Mesendoderm (in vitro differentiated cells): ENCODE data around the gene LIN37.

Experiments
- DNase-seq: peaks from one replicate; pipeline ENCODE4 v3.0.0; 2013
- H2AK5ac ChIP-seq: 2 replicates; pipeline ENCODE4 v1.6.1; 2013; ENCODE audit warnings: low read length, inconsistent platforms
- H2BK120ac ChIP-seq: 2 replicates; pipeline ENCODE4 v1.6.1; 2013; ENCODE audit warnings: low read depth, mild to moderate bottlenecking, low read length, moderate library complexity, mixed read lengths
- H2BK15ac ChIP-seq: replicated peaks from 2 replicates; pipeline ENCODE4 v1.6.1; 2013; ENCODE audit warnings: low read depth, mild to moderate bottlenecking, moderate library complexity
- H2BK5ac ChIP-seq: 2 replicates; pipeline ENCODE4 v1.6.1; 2013; ENCODE audit warnings: low read length, inconsistent platforms
- H3K18ac ChIP-seq: 2 replicates; pipeline ENCODE4 v1.6.1; 2013; ENCODE audit warnings: mild to moderate bottlenecking, low read length, mixed read lengths
- H3K23ac ChIP-seq: one replicate; pipeline ENCODE4 v1.6.1; 2013; ENCODE audit warnings: low read length
- H3K27ac ChIP-seq: 2 replicates; pipeline ENCODE4 v1.5.1; 2013; ENCODE audit warnings: low read depth, mild to moderate bottlenecking, inconsistent platforms, low read length, moderate library complexity
- H3K27me3 ChIP-seq: 2 replicates; pipeline ENCODE4 v1.6.1; 2013; ENCODE audit warnings: low read length, control low read depth, mild to moderate bottlenecking, inconsistent platforms; ENCODE audit not compliant: insufficient read depth, poor library complexity
- H3K36me3 ChIP-seq: 2 replicates; pipeline ENCODE4 v1.6.1; 2013; ENCODE audit warnings: low read length, inconsistent platforms; ENCODE audit not compliant: control insufficient read depth, insufficient read depth
- H3K4ac ChIP-seq: one replicate; pipeline ENCODE4 v1.6.1; 2013; ENCODE audit warnings: low read depth, mild to moderate bottlenecking, low read length, moderate library complexity
- H3K4me1 ChIP-seq: 2 replicates; pipeline ENCODE4 v1.6.1; 2013; ENCODE audit warnings: low read depth, low read length, inconsistent platforms; ENCODE audit not compliant: control insufficient read depth
- H3K4me2 ChIP-seq: 2 replicates; pipeline ENCODE4 v1.6.1; 2013; ENCODE audit warnings: low read length
- H3K4me3 ChIP-seq: 2 replicates; pipeline ENCODE4 v1.5.1; 2013; ENCODE audit warnings: mild to moderate bottlenecking, low read length
- H3K56ac ChIP-seq: one replicate; pipeline ENCODE4 v1.6.1; 2013; ENCODE audit warnings: low read length
- H3K79me1 ChIP-seq: 2 replicates; pipeline ENCODE4 v1.6.1; 2013; ENCODE audit warnings: low read length, inconsistent platforms
- H3K79me2 ChIP-seq: 2 replicates; pipeline ENCODE4 v1.6.1; 2013; ENCODE audit warnings: mild to moderate bottlenecking, low read length; ENCODE audit not compliant: control insufficient read depth, insufficient read depth
- H3K9ac ChIP-seq: 2 replicates; pipeline ENCODE4 v1.6.1; 2013; ENCODE audit warnings: low read length, inconsistent platforms
- H4K5ac ChIP-seq: one replicate; pipeline ENCODE4 v1.6.1; 2013; ENCODE audit warnings: low read length
- H4K8ac ChIP-seq: one replicate; pipeline ENCODE4 v1.6.1; 2013; ENCODE audit warnings: low read depth, mild to moderate bottlenecking, control low read depth, low read length, moderate library complexity
- WGBS: extraction: QIAGEN DNeasy Blood & Tissue Kit; methylation state at CpG from one replicate; pipeline ENCODE4 v1.1.7; 2013; ENCODE audit warnings: low lambda C conversion rate, missing lambda C conversion rate; ENCODE audit not compliant: insufficient coverage; ENCODE audit errors: extremely low coverage; 5-methylcytosine and 5-hydroxymethylcytosine counted together

Gene LIN37

DNA sequence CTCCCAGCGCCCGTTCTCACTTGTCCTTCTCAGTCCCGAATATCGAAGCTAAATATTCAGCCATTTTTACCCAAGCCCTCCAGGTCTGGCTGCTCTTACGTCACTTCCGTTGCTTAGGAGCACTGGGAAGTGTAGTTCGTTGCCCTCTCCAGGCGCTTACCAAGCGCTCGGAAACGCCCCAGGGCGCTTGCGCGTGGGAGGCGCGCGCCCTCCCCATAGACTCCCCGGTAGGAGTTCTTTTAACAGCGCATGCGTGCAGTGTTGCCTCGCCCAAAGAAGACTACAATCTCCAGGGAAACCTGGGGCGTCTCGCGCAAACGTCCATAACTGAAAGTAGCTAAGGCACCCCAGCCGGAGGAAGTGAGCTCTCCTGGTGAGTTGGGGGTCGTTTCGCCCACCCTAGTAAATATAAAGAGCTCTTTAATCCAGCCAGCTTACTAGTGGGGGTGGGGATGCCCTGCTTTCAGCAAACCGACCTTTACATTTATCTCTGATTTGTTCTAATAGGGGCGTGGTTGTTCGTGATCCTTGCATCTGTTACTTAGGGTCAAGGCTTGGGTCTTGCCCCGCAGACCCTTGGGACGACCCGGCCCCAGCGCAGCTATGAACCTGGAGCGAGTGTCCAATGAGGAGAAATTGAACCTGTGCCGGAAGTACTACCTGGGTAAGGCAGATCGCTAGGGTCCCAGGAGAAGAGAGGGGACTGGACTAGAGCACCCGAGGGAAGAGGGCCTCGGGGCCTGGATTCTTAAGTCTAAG, 2.9 kb upstream of the LIN37 start, which contains the start of the genes PSENEN and U2AF1L4:
Gene PSENEN, plus strand, starts transcription at position 324 of the 759 bp plus-strand sequence. Its CDS starts 280 bp downstream, at position 604.
Gene U2AF1L4, minus strand, starts transcription at position 91 of the 759 bp plus-strand sequence. Its CDS starts 27 bp downstream, at position 64.
- Histone ChIP-seq H3K79me1 (no peaks in the 10 kb centered on the region), H3K27me3 (no peaks in the 10 kb centered on the region), H3K36me3 (no peaks in the 10 kb centered on the region), H2BK120ac (peak within 1 kb of the TSS; percentile 75), H2AK5ac (no peak within 1 kb of the TSS), H3K27ac (peak within 1 kb of the TSS; percentile 78), H3K9ac (peak within 1 kb of the TSS; percentile 90), H2BK5ac (peak within 1 kb of the TSS; percentile 56), H4K8ac (no peak within 1 kb of the TSS), H4K5ac (no peak within 1 kb of the TSS), H2BK15ac (no peak within 1 kb of the TSS), H3K4me2 (peak within 1 kb of the TSS; percentile 93), H3K79me2 (no peaks in the 10 kb centered on the region), H3K56ac (peak within 1 kb of the TSS; percentile 87), H3K18ac (peak within 1 kb of the TSS; percentile 100), H3K4me1 (no peaks in the 10 kb centered on the region), H3K4ac (peak within 1 kb of the TSS; percentile 85), H3K23ac (no peak within 1 kb of the TSS), H3K4me3 (peak within 1 kb of the TSS; percentile 78)
- WGBS: no CpG with 5 or more reads among the region's 40 CpGs
- peak; percentile 99 for DNase-seq

DNA sequence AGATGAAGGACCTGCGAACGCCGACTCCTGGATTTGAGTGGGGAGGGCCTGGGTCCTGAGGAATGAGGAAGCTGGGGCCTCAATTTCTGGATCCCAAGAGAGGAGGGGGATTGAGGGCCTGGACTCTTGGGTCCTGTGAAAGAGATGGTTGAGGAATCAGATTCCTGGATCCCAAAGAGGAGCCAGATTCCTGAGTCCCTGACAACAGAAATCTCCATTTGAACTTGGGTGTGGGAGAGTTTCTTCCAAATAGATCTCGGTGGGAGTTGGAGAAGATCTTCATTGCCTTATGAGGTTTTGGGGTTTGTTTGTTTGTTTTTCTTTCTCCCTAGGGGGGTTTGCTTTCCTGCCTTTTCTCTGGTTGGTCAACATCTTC, 2.3 kb upstream of the LIN37 start:
- Histone ChIP-seq H3K27ac (no peak overlapping the region), H3K4me2 (peak overlapping the region; percentile 93), H3K9ac (peak overlapping the region; percentile 90), H2BK5ac (no peak overlapping the region), H3K36me3 (no peaks in the 10 kb centered on the region), H3K79me2 (no peaks in the 10 kb centered on the region), H3K4me1 (no peaks in the 10 kb centered on the region), H3K79me1 (no peaks in the 10 kb centered on the region), H2BK15ac (no peak overlapping the region), H3K27me3 (no peaks in the 10 kb centered on the region), H3K4ac (peak overlapping the region; percentile 26), H3K23ac (no peak overlapping the region), H3K4me3 (peak overlapping the region; percentile 58), H3K56ac (peak overlapping the region; percentile 75), H3K18ac (peak overlapping the region; percentile 39), H2BK120ac (no peak overlapping the region), H4K5ac (no peak overlapping the region), H2AK5ac (no peak overlapping the region), H4K8ac (no peak overlapping the region)
- no CpG with 5 or more reads among the region's 4 CpGs for WGBS
- no peak for DNase-seq

DNA sequence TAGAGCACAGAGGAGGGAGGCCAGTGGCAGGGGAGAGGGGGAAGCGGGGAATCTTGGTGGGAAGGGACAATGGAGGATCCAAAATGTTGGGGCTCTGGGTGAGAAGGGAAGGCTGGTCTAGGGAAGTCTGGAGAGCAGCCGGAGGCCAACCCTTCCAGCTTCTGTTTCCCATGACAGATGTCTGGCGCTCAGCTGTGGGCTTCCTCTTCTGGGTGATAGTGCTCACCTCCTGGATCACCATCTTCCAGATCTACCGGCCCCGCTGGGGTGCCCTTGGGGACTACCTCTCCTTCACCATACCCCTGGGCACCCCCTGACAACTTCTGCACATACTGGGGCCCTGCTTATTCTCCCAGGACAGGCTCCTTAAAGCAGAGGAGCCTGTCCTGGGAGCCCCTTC, 1.8 kb upstream of the LIN37 start:
- no peak overlapping the region for H3K4me3 ChIP-seq
- no peak for DNase-seq
- no peak overlapping the region for H4K8ac ChIP-seq
- no peak overlapping the region for H2BK15ac ChIP-seq
- H3K18ac ChIP-seq: no peak overlapping the region
- H2BK5ac ChIP-seq: no peak overlapping the region
- H3K56ac ChIP-seq: peak overlapping the region; percentile 75
- H3K36me3 ChIP-seq: no peaks in the 10 kb centered on the region
- H3K4me2 ChIP-seq: peak overlapping the region; percentile 93
- H3K4ac ChIP-seq: no peak overlapping the region
- H3K23ac ChIP-seq: no peak overlapping the region
- peak overlapping the region; percentile 90 for H3K9ac ChIP-seq
- no peaks in the 10 kb centered on the region for H3K4me1 ChIP-seq
- no peaks in the 10 kb centered on the region for H3K79me1 ChIP-seq
- H2AK5ac ChIP-seq: no peak overlapping the region
- no peak overlapping the region for H4K5ac ChIP-seq
- H3K27ac ChIP-seq: no peak overlapping the region
- H2BK120ac ChIP-seq: no peak overlapping the region
- H3K79me2 ChIP-seq: no peaks in the 10 kb centered on the region
- H3K27me3 ChIP-seq: no peaks in the 10 kb centered on the region
- WGBS: no CpG with 5 or more reads among the region's 5 CpGs

DNA sequence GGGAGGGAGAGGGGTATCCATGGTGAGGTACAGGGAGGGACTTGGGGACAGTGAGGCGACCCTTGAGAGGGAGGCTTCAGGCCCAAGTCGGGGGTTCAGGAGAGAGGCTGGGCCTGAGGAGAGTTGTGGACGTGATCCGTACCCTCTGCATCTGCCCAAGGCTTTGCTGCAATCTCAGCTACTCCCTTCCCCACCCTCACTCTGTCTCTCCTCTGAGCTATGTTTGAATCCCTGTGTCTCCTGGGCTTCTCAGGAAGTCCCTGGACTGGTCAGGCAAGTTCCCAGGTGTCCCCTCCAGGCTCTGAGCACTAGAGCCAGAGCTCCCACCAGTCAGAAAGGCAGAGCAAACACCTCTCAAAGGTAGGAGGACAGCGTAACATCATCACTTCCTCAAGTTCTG, 1.8 kb downstream of the LIN37 start:
- Histone ChIP-seq H3K4me2 (no peak overlapping the region), H4K8ac (no peak overlapping the region), H3K27ac (no peak overlapping the region), H3K18ac (no peak overlapping the region), H3K56ac (no peak overlapping the region), H3K9ac (no peak overlapping the region), H3K23ac (no peak overlapping the region), H2BK15ac (no peak overlapping the region), H2BK120ac (no peak overlapping the region), H3K4me3 (no peak overlapping the region), H4K5ac (no peak overlapping the region), H3K79me2 (no peaks in the 10 kb centered on the region), H2AK5ac (no peak overlapping the region), H3K4ac (no peak overlapping the region), H3K36me3 (no peaks in the 10 kb centered on the region), H3K27me3 (no peaks in the 10 kb centered on the region), H3K4me1 (no peaks in the 10 kb centered on the region), H2BK5ac (no peak overlapping the region), H3K79me1 (no peaks in the 10 kb centered on the region)
- no peak for DNase-seq
- no CpG with 5 or more reads among the region's 5 CpGs for WGBS

DNA sequence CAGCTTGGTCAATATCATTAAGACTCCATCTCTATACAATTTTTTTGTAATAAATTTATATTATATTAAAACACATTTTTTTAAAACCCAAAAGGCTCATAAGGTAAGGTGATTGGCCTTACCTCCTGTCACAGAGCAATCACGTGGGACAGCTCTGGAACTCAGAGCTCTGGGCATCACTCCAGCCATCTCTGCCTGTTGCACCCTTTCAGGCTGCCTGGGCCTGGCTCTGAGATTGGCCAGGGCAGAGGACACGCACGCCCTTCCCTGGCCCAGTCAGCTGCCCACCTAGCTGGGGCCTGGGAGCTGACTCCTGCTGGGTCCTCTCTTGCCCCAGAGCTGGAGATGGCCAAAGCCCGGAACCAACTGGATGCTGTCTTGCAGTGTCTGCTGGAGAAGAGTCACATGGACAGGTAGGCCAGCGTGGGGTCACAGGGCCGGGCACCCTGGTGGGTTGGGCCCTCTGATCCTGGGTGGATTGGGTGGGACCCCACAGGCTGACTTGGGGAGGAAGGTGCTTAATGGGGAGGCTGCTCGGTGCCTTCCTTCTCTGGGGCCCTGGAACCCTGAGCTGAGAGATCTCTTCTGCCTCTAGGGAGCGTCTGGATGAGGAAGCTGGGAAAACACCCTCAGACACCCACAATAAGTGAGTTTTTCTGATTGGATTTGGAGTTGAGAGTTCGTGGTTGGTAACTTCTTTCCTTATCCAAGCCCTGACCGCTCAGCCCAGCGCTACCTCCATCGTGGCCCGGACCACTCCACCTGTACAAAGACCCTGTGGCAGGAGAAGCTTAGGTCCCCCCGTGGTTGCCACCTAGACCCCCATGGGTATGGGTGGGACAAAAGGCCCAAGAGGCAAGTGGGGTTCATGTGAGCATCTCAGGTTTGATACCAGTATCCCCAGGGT, 3.7 kb downstream of the LIN37 start:
- no peaks in the 10 kb centered on the region for H3K79me2 ChIP-seq
- H3K9ac ChIP-seq: no peak overlapping the region
- no peak overlapping the region for H3K4me2 ChIP-seq
- no peak overlapping the region for H3K23ac ChIP-seq
- WGBS: no CpG with 5 or more reads among the region's 14 CpGs
- no peak overlapping the region for H3K56ac ChIP-seq
- H2BK120ac ChIP-seq: no peak overlapping the region
- no peaks in the 10 kb centered on the region for H3K4me1 ChIP-seq
- no peak overlapping the region for H2BK15ac ChIP-seq
- H3K27me3 ChIP-seq: no peaks in the 10 kb centered on the region
- H3K36me3 ChIP-seq: no peaks in the 10 kb centered on the region
- DNase-seq: no peak
- H3K4me3 ChIP-seq: no peak overlapping the region
- H3K18ac ChIP-seq: no peak overlapping the region
- no peak overlapping the region for H4K8ac ChIP-seq
- no peak overlapping the region for H2BK5ac ChIP-seq
- no peak overlapping the region for H2AK5ac ChIP-seq
- H3K79me1 ChIP-seq: no peaks in the 10 kb centered on the region
- H4K5ac ChIP-seq: no peak overlapping the region
- no peak overlapping the region for H3K4ac ChIP-seq
- no peak overlapping the region for H3K27ac ChIP-seq
